Fibroblast of pulmonary artery (primary cell): ENCODE results near the gene RPH3AL.

ENCODE experiments used
- DNase-seq: peaks from one replicate; pipeline ENCODE4 v3.0.0-alpha.2; 2010; ENCODE audit warnings: low read depth
- H3K4me3 ChIP-seq: replicated peaks from 2 replicates; pipeline ENCODE4 v1.5.1; 2011; ENCODE audit warnings: low read depth, mild to moderate bottlenecking, control low read depth, low read length, moderate library complexity
- CTCF ChIP-seq: IDR thresholded peaks from 2 replicates; pipeline ENCODE4 v1.5.1; 2011; ENCODE audit warnings: mild to moderate bottlenecking, control low read depth, low read length, inconsistent platforms; ENCODE audit errors: missing control alignments

Gene RPH3AL

DNA sequence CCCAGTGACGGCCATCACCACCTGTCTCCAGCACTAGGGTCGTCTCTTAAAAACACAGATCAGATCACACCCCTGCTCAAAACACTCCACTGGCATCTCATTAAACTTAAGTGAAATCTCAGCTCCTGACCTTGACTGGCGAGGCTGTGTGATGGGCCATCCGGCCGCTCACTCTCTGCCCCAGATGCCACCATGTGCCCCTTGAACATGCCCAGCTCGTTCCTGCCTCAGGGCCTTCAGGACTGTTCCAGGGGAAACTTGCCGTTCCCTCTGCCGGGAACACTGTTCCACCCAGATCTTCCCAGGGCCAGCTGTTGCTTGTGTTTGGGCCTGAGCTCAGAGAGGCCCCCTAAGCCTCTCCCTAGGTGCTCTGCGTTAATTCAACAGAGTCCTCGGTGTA lies 39.4 kb downstream of the RPH3AL start:
- no peak for DNase-seq
- TF ChIP-seq CTCF = no peak
- no peak overlapping the region for H3K4me3 ChIP-seq

DNA sequence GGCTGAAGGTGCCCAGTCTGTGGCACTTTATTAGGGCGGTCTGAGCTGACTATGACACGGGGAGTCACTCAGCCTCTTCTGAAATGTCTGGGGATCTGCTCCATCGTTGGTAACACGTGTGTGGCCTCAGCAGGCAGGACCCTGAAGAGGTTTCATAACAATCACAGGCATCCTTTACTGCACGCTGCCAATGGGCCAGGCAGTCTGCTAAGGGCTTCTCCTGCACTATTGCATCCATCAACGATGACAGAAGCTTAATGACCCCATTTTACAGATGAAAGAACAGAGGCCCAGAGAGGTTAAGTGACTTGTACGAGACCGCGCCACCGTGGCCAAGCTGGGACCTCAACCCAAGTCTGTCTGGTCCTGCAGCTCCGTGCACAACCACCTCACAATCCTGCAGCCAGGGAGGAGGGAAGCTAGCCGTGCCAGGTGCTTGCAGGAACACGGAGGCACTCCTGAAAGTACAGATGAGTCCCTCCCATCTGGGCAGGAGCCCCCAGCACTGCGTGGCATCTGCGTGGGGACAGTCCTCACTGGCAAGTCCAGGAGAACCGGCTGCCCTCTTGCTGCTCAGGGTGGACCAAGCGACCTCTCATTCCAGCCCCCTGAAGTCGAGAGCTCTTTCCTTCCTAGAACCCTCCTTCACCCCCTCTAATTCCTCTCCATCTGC lies 40.0 kb downstream of the RPH3AL start:
- DNase-seq = no peak
- no peak for TF ChIP-seq CTCF
- H3K4me3 ChIP-seq = no peak overlapping the region

DNA sequence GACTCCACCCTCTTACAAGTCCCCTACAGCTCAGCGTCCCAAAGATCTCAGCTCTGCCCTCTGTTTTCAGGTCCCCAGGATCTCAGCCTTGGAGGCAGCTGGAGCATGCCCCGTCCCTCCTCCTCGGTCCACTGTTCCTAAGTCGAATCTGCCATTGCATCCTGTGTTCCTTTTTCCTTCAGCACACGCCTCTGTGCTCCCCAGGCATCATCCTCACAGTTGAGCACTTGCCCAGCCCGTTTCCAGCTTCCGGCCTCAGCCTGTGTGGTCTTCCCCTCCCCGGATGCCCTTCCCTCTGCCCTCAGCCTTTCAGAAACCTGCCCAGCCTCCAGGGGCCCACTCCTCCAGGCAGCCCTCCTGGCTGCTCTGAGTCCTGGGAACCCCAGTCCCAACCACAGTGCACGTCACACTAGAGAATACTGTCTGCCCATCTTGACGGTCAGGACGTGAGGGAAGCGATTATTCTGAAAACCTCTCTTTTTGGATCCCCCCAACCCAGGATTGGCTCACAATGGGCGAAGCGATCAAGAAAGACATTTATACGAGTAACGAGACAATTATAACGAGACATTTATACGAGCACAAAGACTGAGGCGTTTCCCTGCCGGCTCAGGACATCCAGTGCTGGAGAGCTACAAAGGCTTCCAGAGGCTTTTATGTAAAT lies 41.4 kb downstream of the RPH3AL start:
- TF ChIP-seq CTCF = no peak
- H3K4me3 ChIP-seq = no peak overlapping the region
- DNase-seq = no peak

- TF ChIP-seq CTCF = no peak
- H3K4me3 ChIP-seq = no peak overlapping the region
- no peak for DNase-seq
These were observed 42.2 kb downstream of the RPH3AL start for GRCh38 chr17:310111-311010.

DNA sequence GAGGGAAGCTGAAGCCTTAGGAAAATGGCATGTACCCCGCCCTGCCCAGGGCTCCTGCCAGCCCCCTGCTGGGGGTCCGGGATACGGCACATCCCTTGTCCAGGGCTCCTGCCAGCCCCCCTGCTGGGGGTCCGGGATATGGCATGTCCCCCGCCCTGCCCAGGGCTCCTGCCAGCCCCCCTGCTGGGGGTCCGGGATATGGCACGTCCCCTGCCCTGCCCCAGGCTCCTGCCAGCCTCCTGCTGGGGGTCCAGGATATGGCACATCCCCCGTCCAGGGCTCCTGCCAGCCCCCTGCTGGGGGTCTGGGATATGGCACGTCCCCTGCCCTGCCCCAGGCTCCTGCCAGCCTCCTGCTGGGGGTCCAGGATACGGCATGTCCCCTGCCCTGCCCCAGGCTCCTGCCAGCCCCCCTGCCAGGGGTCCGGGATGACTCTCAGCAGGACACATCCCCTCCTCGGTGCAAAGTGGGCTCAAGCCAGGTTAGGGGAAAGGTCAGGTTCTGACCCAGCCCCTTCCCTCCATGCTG lies 43.2 kb downstream of the RPH3AL start:
- DNase-seq = no peak
- peak; percentile 25 for TF ChIP-seq CTCF
- no peak overlapping the region for H3K4me3 ChIP-seq

GRCh38 chr17:307741-308507 lies 44.7 kb downstream of the RPH3AL start:
- no peak for TF ChIP-seq CTCF
- H3K4me3 ChIP-seq = no peak overlapping the region

More at GRCh38 chr17:307741-308507, 44.7 kb downstream of the RPH3AL start:
- no peak for DNase-seq
